ENCODE measurements around the gene PCDHB1. TPM values are rescaled to one million over a fixed set of nuclear protein-coding genes. Genes with fewer than 3 reads are reported as not detected.

Gene PCDHB1
- total RNA-seq, 2 donors from 2014 or later: not detected

DNA sequence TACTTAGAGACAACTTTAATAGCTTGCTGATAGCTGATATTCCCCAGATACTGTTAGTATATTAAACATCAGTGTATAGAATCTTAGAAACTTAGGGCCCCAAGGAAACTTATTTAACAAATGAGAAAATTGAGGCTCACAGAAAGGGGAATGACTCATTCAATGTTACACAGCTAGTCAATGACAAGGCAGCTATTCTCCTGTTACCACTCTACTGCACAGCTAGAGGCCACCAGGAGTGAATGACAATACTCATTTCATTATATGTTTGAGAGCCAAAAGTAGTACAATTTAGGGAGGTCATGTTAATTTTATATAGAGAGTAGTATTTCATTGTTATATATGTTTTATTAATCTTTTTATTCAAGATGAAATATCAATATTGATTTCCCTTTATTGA is 33.2 kb upstream of the PCDHB1 start:
- Histone ChIP-seq H3K9me3 (no peaks in the 10 kb centered on the region), H3K27me3 (replicated peaks; ENCODE audit: insufficient read depth) (no peaks in the 10 kb centered on the region), H3K27ac (no peak overlapping the region), H3K4me1 (replicated peaks) (no peaks in the 10 kb centered on the region), H3K4me3 (no peak overlapping the region), H3K36me3 (no peaks in the 10 kb centered on the region)
- intact Hi-C loops (cut with DNase I): no loop called here
- DNase-seq (ENCODE audit: low spot score): no peak
- TF ChIP-seq POLR2AphosphoS5 (IDR thresholded peaks at IDR 0.05): no peak
- TF ChIP-seq POLR2A (IDR thresholded peaks at IDR 0.05): no peak
- TF ChIP-seq, protein P1, sequence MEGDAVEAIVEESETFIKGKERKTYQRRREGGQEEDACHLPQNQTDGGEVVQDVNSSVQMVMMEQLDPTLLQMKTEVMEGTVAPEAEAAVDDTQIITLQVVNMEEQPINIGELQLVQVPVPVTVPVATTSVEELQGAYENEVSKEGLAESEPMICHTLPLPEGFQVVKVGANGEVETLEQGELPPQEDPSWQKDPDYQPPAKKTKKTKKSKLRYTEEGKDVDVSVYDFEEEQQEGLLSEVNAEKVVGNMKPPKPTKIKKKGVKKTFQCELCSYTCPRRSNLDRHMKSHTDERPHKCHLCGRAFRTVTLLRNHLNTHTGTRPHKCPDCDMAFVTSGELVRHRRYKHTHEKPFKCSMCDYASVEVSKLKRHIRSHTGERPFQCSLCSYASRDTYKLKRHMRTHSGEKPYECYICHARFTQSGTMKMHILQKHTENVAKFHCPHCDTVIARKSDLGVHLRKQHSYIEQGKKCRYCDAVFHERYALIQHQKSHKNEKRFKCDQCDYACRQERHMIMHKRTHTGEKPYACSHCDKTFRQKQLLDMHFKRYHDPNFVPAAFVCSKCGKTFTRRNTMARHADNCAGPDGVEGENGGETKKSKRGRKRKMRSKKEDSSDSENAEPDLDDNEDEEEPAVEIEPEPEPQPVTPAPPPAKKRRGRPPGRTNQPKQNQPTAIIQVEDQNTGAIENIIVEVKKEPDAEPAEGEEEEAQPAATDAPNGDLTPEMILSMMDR (IDR thresholded peaks at IDR 0.05): no peak

DNA sequence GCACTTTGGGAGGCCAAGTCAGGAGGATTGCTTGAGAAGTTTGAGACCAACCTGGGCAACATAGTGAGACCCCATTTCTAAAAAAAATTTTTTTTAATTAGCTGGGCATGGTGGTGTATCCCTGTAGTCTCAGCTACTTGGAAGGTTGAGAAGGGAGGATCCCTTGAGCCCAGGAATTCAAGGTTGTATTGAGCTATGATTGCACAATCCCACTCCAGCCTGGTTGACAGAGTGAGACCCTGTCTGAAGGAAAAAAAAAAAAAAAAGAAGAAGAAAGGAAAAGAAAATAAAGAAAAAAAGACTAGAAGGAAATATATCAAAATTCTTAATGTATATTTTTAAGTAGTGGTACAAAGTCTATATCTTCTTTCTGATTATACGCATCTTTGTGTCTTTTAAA is 28.8 kb upstream of the PCDHB1 start:
- H3K36me3 ChIP-seq: no peaks in the 10 kb centered on the region
- 98% methylated on average over 1 of the region's 1 CpG for whole genome bisulfite sequencing
- no peaks in the 10 kb centered on the region for H3K4me1 ChIP-seq (replicated peaks)
- TF ChIP-seq POLR2A (IDR thresholded peaks at IDR 0.05) (no peak), POLR2AphosphoS5 (IDR thresholded peaks at IDR 0.05) (no peak)
- TF ChIP-seq, protein P1 (IDR thresholded peaks at IDR 0.05): no peak
- no peaks in the 10 kb centered on the region for H3K9me3 ChIP-seq
- H3K4me3 ChIP-seq: no peak overlapping the region
- intact Hi-C loops (cut with DNase I): no loop called here
- H3K27ac ChIP-seq: no peak overlapping the region
- no peaks in the 10 kb centered on the region for H3K27me3 ChIP-seq (replicated peaks; ENCODE audit: insufficient read depth)
- DNase-seq (ENCODE audit: low spot score): no peak

DNA sequence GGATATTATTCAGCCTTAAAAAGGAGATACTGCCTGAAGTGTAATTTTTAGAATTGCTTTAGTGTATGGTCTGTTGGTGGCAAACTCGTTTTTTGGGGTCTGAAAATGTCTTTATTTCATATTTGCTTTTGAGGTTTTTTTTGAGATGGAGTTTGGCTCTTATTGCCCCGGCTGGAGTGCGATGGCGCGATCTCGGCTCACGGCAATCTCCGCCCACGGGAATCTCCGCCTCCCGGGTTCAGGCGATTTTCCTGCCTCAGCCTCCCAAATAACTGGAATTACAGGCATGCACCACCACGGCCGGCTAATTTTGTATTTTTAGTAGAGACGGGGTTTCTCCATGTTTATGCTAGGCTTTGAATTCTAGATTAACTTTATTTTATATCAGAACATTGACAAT is 20.2 kb upstream of the PCDHB1 start:
- 92% methylated on average over 15 of the region's 15 CpGs for WGBS
- Histone ChIP-seq H3K27me3 (replicated peaks; ENCODE audit: insufficient read depth) (no peaks in the 10 kb centered on the region), H3K36me3 (no peaks in the 10 kb centered on the region), H3K4me1 (replicated peaks) (no peaks in the 10 kb centered on the region), H3K9me3 (no peaks in the 10 kb centered on the region), H3K27ac (no peak overlapping the region), H3K4me3 (no peak overlapping the region)
- intact Hi-C loops (cut with DNase I): no loop called here
- TF ChIP-seq, protein P1 (IDR thresholded peaks at IDR 0.05): no peak
- TF ChIP-seq POLR2AphosphoS5 (IDR thresholded peaks at IDR 0.05): no peak
- no peak for TF ChIP-seq POLR2A (IDR thresholded peaks at IDR 0.05)
- DNase-seq (ENCODE audit: low spot score): no peak

- Histone ChIP-seq H3K27me3 (replicated peaks; ENCODE audit: insufficient read depth) (no peaks in the 10 kb centered on the region), H3K4me3 (no peak overlapping the region), H3K4me1 (replicated peaks) (no peaks in the 10 kb centered on the region), H3K27ac (no peak overlapping the region), H3K36me3 (no peaks in the 10 kb centered on the region), H3K9me3 (no peaks in the 10 kb centered on the region)
- 69% methylated on average over 1 of the region's 1 CpG for WGBS
- TF ChIP-seq, protein P1 (IDR thresholded peaks at IDR 0.05): no peak
- TF ChIP-seq POLR2AphosphoS5 (IDR thresholded peaks at IDR 0.05) (no peak), POLR2A (IDR thresholded peaks at IDR 0.05) (no peak)
- no peak for DNase-seq (ENCODE audit: low spot score)
- intact Hi-C loops (cut with DNase I): no loop called here
Measured at GRCh38 chr5:141032626-141033025, 18.5 kb upstream of the PCDHB1 start.

DNA sequence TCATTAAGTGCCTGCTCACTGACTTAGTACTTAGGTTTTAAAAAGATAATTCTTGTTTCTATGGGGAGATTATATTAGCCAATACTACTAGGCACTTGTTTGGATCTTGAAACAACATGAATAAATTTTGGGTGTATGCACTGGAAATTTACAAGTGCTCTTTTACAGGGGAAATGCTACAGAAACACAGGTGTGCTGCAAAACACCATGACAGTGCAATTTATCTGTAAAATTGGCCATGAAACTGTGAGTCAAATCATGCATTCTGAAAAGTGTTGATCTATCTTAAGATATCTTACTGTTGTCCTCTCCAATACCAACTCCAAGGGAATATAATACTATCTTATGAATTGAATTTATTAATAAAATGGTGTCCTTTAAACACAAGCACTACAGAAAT is 12.1 kb upstream of the PCDHB1 start:
- Histone ChIP-seq H3K27ac (no peak overlapping the region), H3K36me3 (no peaks in the 10 kb centered on the region), H3K4me3 (no peak overlapping the region), H3K9me3 (no peaks in the 10 kb centered on the region), H3K4me1 (replicated peaks) (no peaks in the 10 kb centered on the region), H3K27me3 (replicated peaks; ENCODE audit: insufficient read depth) (no peaks in the 10 kb centered on the region)
- DNase-seq (ENCODE audit: low spot score): no peak
- TF ChIP-seq POLR2AphosphoS5 (IDR thresholded peaks at IDR 0.05): no peak
- no peak for TF ChIP-seq POLR2A (IDR thresholded peaks at IDR 0.05)
- TF ChIP-seq, protein P1 (IDR thresholded peaks at IDR 0.05): no peak
- intact Hi-C loops (cut with DNase I): no loop called here

All from prostate gland (tissue), 2 donors.